ENCODE results near the gene RAB33B.
A peak's percentile ranks its signal among the peaks of the same experiment; 100 is the strongest.
"Not testable (repeated sequence)": the region's sequence is repeated elsewhere in the genome, so short reads cannot be mapped to it uniquely, and the experiment has no call there.

Gene RAB33B

DNA sequence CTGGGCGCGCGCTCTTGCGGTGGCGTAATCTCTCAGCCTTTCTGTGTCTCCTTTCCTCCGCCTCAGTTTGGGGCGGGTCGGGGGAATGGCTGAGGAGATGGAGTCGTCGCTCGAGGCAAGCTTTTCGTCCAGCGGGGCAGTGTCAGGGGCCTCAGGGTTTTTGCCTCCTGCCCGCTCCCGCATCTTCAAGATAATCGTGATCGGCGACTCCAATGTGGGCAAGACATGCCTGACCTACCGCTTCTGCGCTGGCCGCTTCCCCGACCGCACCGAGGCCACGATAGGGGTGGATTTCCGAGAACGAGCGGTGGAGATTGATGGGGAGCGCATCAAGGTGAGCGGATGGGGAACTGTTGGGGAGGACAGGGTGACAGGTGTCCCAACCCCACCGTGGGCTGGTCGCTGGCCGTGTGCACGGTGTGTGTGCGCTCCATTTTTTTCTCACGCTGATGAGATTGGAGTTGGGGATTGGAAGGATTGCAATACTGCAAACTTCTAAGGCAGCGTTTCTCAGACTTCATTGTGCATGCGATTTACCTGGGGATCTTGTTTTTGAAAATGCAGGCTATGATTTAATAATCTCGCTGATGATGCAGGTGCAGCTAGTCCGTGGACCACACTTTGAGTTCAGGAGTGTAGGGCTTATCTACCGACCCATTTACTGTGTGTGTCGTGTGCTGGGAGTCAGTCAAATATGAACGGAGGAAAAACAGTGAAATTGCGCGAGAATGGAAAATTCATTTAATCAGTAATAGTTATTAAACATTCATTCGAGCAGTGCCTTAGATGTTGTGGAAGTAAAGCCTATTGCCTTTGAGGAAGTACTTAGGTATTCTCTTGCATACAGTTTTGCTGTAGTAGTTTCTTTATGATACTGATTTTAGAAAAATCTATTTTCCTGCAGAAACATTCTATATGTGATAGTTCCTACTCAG lies at the start of gene RAB33B:
TSS of gene RAB33B (plus strand) at position 11 of the 935 bp plus-strand sequence. CDS start at position 86, 75 bp downstream.
- DNase-seq = no peak

DNA sequence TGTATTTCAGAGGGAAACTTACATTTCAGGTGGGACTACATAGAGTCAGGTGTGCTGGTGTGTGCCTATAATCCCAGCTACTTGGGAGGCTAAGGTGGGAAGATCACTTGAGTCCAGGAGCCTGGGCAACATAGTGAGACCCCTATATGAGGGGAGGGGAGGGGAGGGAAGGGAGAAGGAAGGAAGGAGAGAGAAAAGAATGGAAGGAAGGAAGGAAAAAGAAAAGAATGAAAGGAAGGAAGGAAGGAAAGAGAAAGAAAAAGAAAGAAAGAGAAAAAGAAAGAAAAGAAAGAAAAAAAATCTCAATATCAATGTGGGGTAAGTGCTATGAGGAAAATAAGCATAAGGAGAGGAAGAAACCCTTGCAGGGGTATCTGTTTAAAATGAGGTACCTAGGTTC lies 43.6 kb upstream of the RAB33B start:
- DNase-seq = no peak

DNA sequence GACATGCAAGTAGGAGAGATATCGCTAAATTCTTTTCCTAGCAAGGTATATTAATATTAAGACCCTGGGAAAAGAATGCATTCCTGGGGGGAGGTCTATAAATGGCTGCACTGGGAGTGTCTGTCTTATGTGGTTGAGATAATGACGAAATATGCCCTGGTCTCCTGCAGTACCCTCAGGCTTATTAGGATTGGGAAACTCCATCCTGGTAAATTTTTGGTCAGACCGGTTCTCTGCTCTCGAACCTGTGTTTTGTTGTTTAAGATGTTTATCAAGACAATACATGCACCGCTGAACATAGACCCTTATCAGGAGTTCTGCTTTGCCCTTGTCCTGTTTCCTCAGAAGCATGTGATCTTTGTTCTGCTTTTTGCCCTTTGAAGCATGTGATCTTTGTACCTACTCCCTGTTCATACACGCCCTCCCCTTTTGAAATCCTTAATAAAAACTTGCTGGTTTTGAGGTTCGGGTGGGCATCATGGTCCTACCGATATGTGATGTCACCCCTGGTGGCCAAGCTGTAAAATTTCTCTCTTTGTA lies 39.2 kb upstream of the RAB33B start:
- not testable (repeated sequence) for DNase-seq

DNA sequence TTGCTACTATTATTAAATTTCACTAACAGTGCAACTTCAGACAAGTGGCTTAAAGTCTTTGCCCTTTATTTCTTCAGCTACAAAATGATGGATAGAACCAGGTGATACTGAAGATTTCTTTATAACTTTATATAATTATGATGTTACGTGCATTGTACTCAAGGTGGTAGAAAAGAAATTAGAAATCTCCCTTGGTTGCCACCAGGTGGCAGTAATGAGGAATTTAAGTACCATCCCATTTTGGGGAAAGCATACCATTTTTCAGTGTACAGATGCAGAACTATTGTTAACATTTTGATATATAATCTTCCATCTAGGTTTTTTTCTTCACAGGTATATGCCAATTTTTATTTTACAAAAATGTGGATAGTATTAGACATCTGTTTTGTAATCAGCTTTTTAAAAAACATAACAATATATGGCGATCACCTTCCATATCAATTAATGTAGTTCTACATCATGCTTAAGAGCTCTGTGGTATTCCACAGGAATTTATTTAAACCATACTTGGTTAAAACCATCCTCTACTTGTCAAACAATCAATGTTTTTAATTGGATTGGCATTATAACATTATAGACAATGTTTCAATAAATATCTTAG lies 37.7 kb upstream of the RAB33B start:
- no peak for DNase-seq

DNA sequence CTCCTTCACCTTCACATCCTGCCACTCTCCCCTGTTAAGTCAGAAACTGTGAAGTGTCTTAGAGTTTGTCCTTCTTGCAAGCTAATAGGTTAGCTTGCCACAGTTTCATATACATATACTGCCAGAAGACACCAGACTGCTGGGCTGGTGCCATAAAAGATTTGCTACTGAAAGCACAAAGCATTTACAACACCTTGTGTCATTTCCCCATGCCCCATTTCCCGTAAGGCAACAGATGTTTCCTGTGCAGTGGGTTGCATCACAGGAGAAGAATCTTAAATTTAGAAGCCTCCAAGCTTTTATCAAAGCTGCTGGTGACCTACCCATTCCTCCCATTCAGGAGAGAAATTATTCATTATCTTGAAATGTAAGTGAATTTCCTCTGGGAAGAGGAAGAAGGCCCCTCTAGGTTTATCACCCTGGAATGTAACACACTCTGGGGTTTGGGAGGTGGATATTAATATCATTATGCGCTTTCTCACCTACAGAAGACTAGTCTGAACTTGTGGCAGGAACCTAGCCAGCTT lies 34.5 kb upstream of the RAB33B start:
- no peak for DNase-seq

DNA sequence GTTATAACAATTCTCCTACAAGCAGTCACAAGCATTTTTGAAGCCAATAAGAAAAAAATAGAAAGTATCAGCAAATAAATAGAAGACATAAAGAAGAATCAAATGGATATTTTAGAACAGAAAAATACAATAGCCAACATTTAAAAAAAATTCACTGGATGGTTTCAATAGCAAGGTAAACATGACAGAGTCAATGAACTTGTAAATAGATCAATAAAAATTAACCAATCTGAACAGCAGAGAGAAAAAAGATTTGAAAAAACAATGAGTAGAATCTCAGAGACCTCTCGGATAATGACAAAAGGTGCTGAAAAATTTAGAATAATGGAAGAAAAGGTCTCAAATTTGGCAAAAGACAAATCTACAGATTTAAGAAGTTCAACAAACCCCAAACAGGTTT lies 33.3 kb upstream of the RAB33B start:
- no peak for DNase-seq

DNA sequence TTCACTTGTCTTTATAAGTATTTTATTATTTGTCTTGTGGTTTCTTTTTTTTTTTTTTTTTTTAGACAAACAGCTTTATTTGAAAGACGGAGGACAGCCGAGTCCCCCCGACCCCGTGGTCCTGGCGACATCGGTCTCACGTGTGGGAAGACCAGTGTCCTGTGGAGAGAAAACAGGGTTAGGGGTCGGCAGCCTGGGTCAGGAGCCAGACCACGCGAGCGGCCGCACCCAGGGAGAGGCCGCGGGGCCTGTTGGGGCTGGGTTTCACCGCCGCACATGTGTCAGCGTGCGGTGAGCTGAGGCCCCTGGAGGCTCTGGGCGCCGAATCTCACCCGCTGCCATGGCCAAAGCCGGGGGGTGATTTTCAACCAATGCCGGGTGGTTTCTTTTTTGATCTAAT lies 17.8 kb upstream of the RAB33B start:
- no peak for DNase-seq

DNA sequence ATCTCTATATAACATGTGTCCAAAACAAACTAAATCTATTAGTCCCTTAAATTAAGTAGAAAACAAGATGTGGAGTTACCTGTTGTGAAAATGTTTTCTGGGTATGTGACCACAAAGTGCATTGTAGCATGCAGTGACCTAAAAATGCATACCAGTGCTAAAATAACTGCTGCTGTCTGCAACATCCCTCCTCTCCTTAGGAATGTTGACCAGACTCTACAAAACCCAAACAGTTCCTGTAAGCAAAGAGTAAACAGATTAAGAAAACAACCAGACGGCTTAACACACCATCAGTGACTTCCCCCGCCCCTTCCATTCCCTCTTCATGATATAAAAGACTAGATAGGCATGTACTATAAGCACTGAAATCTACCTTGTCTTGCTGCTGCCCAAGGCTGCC lies 15.8 kb upstream of the RAB33B start:
- no peak for DNase-seq

DNA sequence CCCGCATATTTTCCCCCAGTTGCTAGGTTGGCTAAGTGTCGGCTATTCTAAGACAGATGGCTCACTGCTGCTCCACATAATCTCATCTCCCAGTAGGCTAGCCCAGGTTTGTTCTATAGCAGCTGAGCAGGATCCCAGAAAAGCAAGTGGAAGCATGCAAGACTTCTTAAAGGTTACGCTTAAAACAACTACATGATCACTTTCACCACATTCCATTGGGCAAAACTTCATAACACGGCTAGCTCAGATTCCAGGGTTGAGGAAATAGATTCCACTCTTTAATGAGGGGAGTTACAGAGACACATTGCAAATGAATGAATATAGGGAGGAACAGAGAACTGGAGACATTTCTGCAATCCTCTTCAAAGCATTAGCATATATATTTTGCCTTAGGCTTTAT lies 12.9 kb upstream of the RAB33B start:
- no peak for DNase-seq

DNA sequence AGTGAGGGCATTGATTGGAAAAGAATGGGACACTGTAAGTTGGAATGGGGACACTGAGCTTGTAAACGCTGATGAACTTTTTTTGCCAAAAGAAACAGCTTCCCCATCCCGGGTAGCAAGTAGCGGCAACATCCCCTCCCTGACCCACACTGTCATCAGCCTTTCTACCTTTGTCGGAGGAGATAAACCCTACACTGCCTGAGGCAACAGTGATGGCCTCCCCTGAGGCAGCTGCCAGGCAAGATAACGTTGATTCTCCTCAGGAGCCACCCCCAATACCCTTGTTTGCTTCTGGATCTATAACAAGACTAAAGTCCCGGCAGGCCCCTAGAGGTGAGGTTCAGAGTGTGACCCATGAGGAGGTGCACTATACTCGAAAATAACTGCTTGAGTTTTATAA lies 10.3 kb upstream of the RAB33B start:
- DNase-seq = no peak

DNA sequence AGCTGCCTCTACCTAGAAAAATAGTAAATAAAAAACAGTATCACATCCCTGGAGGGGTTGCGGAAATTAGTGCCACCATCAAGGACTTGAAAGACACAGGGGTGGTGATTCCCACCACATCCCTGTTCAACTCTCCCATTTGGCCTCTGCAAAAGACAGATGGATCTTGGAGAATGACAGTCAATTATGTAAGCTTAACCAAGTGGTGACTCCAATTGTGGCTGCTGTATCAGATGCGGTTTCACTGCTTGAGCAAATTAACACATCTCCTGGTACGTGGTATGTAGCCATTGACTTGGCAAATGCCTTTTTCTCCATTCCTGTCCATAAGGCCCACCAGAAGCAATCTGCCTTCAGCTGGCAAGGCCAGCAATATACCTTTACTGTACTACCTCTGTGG lies 9.0 kb upstream of the RAB33B start:
- DNase-seq = not testable (repeated sequence)

DNA sequence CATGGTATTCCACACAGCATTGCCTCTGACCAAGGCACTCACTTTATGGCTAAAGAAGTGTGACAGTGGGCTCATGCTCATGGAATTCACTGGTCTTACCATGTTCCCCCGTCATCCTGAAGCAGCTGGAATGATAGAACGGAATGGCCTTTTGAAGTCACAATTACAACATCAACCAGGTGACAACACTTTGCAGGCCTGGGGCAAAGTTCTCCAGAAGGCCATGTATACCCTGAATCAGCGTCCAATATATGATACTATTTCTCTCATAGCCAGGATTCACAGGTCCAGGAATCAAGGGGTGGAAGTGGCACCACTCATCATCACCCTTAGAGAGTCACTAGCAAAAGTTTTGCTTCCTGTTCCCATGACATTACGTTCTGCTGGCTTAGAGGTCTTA lies 6.8 kb upstream of the RAB33B start:
- not testable (repeated sequence) for DNase-seq

DNA sequence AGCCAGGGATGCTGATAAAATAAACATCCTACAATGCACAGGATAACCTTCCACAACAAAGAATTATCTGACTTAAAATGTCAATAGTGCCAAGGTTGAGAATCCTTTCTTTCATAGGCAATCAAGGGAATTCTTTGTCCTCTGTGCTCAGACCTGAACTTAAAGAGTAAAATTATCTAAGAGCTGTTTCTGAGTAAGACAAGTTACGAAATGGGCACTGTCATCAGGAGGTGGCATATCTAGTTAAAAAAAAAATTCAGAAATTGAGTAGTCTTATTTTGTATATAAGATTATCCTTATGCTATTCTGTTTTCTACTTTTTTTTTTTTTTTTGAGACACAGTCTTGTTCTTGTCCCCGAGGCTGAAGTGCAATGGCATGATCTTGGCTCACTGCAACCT lies 3.3 kb upstream of the RAB33B start:
- no peak for DNase-seq

DNA sequence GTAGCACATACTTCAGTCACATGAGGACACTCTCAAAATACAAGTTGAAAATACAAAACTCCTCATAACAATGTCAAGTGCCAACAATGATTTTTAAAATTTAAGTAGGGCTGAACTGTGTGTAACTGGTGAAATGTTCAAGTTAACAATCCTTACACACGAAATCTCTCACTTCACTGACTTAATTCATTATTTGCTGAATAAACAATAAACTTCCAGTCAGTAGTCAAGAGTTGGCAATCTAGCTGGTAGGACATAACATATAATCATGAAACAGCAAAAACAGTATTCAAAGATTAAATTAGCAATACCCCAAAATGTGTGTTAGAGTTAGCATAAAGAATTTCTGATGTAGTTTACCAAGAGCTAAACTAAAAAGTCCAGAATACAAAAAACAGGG lies 1.9 kb upstream of the RAB33B start:
- no peak for DNase-seq

DNA sequence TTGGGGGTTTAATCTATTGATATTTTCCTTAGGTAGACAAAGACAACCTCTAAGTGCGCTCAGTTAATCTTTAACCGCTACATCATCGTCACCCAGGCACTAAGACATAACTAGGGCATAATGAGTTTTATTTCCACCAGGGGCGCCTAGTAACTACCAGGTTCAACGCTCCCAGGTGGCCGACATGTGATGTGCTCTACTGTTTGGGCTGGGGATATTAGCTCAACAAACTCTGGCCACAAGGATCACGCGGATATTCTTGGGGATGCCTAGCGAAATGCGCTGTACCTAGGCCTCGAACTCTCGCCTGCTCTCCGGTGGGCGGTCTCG lies 915 bp upstream of the RAB33B start:
- no peak for DNase-seq

DNA sequence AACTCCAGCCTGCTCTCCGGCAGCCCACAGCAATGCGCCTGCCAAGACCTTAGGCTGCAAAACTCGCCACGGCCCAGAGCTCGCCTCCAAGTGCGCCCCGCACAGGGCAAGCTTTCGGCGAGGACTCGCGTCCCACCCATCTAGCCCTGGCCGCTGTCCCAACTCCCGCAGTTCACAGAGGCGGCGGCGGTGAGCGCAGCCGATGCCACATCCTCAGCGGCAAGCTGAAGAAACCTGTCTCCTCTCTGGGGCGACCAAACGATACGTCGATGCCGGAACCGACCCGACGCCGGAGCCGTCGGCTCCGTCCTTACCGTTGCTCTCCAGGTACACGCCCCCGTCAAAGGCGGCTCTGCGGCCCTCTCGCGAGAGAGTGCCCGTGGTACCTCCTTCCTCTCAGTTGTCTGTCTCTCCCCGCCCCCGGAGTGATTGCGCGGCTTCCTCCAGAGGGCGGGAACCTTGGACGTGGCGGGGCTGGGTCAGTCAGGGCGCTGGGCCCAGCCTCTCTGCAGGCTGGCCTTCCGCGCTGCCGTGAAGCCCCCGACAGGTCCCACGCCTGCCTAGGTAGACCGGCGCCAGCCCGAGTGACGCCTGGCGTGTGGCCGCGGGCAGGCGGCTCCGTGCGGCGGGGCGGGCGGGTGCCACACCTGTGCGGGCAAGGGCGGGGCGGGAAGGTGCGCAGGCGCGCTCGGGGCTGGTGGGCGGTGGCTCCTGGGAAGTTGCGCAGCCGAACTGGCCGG lies 380 bp upstream of the RAB33B start:
- peak; percentile 96 for DNase-seq

DNA sequence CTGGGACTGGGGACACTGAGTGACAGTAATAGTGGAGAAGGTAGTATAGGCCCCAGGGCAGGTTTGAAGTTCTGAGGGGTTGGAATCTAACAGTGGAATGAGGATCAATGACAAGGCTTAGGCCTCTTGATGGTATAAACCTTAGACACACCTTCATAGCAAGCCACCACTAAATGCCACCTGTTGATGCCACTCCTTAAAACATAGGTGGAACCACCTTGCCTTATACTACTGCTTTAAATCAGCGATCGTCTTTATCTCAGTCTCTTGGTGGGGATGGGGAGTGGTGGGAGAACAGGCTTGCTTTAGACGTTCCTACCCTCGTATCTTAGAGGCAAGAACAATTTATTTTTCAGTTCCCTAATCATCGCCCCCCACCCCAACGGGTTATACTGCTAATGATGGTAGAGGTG lies 1.2 kb downstream of the RAB33B start:
- no peak for DNase-seq

DNA sequence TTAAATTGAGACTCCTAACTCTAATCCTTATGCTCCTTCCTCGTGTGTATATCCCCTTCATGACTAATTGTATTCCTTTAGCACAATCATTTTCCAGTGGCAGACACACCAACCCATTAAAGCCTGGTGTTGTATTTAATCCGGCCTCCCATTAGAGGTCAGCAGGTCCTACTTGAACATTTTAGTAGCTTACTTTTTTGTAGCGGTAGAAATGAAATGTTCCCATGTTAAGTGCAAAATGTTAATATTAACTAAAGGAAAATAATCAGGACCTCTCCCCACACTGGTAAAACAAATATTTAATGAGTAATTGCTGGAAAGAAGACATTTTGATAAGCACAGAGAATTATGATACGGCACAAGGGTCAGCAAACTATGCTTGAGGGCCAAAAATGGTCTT lies 3.4 kb downstream of the RAB33B start:
- DNase-seq = no peak

DNA sequence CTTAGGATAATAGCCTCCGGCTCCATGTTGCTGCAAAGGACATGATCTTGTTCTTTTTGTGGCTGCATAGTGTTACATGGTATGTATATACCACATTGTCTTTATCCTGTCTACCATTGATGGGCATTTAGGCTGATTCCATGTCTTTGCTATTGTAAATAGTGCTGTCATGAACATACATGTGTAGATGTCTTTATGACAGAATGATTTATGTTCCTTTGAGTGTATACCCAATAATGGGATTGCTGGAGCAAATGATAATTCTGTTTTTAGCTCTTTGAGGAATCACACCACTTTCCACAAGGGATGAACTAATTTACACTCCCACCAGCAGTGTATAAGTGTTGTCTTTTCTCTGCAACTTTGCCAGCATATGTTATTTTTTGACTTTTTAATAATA lies 4.6 kb downstream of the RAB33B start:
- DNase-seq = no peak

DNA sequence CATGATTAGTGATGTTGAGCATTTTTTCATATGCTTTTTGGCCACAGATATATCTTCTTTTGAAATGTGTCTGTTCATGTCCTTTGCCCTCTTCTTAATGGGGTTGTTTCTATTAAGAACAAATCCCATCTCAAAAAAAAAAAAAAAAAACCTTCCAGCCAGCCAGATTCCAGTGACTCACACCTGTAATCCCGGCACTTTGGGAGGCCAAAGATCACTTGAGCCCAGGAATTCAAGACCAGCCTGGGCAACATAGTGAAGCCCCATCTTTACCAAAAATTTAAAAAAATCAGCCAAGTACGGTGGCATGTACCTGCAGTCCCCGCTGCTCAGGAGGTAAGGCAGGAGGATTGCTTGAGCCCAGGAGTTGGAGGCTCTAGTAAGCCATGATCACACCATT lies 5.1 kb downstream of the RAB33B start:
- DNase-seq = no peak

DNA sequence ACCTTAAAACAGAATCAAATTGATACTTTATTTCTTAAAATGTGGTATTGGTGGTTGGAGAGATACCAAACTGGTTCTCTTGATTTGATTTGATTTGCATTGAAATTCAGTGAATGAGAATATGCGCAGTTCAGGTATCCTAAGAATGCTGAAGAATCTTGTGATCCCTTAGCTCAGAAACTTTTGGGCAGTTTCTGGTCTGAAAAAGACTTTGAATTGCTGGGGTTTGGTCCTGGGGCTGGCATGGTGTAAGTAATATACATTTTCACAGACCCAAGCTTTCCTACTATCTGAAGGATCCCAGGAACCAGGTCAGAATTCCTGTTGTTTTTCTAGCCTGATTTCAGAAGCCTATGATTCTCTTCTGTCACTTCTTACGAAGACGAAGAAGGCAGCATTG lies 6.6 kb downstream of the RAB33B start:
- DNase-seq = no peak

DNA sequence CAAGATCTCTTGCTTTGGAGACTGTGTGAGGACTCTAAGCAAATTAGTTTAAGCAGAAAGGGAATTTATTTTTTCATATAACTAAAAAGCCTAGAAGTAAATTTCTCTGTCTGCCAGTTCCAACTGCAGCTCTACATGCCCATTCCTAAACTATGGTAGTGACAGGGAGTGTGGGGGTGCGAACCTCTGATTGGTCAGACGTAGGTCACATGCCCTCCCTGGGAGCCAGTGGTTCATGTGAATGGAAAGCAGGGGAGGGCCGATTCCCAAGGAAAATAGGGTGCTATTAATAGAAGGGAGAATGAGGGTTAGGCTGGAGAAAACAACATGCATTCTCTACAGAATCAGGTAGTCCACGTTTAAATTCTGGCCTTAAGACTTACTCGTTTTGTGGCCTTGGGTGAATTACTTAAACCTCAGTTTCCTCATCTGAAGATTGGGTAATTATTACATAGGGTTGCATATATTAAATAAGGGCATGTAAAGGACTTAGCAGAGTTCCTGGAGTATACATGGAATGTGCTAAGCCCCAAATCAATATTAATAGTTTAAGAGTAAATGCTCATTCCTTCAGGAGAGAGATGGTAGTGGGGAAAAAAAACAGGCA lies 7.2 kb downstream of the RAB33B start:
- no peak for DNase-seq

DNA sequence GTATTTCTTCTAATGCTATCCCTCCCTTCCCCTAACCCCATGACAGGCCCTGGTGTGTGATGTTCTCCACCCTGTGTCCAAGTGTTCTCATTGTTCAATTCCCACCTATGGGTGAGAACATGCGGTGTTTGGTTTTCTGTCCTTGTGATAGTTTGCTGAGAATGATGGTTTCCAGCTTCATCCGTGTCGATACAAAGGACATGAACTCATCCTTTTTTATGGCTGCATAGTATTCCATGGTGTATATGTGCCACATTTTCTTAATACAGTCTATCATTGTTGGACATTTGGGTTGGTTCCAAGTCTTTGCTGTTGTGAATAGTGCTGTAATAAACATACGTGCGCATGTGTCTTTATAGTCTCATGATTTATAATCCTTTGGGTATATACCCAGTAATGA lies 10.6 kb downstream of the RAB33B start:
- DNase-seq = not testable (repeated sequence)
